K562 (cell line): ENCODE results near the gene MEST. TPM values are rescaled to one million over a fixed set of nuclear protein-coding genes. Genes with fewer than 3 reads are reported as not detected.

Experiments used
- ATF1 ChIP-seq, 2 experiments: fragments of 450-650 bp in 1 of 2; IDR thresholded peaks; 2 replicates each; pipeline ENCODE4 v1.6.1; 2016; ENCODE audit warnings: missing compliant biosample characterization in 1 of 2, missing genetic modification characterization in 1 of 2
- CBFA2T3 ChIP-seq: fragments of 450-650 bp; IDR thresholded peaks from 2 replicates; pipeline ENCODE4 v1.6.1; 2017
- CHAMP1 ChIP-seq: fragments of 450-650 bp; IDR thresholded peaks from 2 replicates; pipeline ENCODE4 v1.6.1; 2016; ENCODE audit warnings: mild to moderate bottlenecking
- CTBP1 ChIP-seq: fragments of 450-650 bp; IDR thresholded peaks from 2 replicates; pipeline ENCODE4 v1.6.1; 2016; ENCODE audit warnings: borderline replicate concordance
- CXXC5 ChIP-seq: fragments of 250-450 bp; sonication (Bioruptor Pico); IDR thresholded peaks from 2 replicates; pipeline ENCODE4 v1.8.0; 2022; ENCODE audit warnings: inconsistent platforms, mild to moderate bottlenecking, moderate library complexity
- E2F8 ChIP-seq: fragments of 450-650 bp; IDR thresholded peaks from 2 replicates; pipeline ENCODE4 v1.7.1; 2018; ENCODE audit warnings: mild to moderate bottlenecking, low read depth; ENCODE audit not compliant: partially characterized antibody
- ELF4 ChIP-seq: fragments of 450-650 bp; formaldehyde crosslinking; IDR thresholded peaks from 2 replicates; pipeline ENCODE4 v1.4.0; 2022; ENCODE audit warnings: missing genetic modification characterization
- FOXA3 ChIP-seq, 2 experiments: fragments of 450-650 bp in 1 of 2; sonication (generic) in 1 of 2; formaldehyde crosslinking; IDR thresholded peaks in 1 of 2; conservative IDR thresholded peaks in 1 of 2; 2 replicates each; pipeline versions ENCODE4 v1.4.0 to v1.8.0; 2020 to 2022; ENCODE audit warnings: mild to moderate bottlenecking in 2 of 2, missing genetic modification reagents in 1 of 2
- HDAC1 ChIP-seq, 2 experiments: fragments of 450-650 bp; IDR thresholded peaks; 2 replicates each; pipeline ENCODE4 v1.6.1; 2016 to 2017; ENCODE audit warnings: inconsistent platforms in 1 of 2, mild to moderate bottlenecking in 1 of 2, moderate library complexity in 1 of 2
- HDAC3 ChIP-seq: fragments of 450-650 bp; IDR thresholded peaks from 2 replicates; pipeline ENCODE4 v1.6.1; 2018; ENCODE audit warnings: borderline replicate concordance, mild to moderate bottlenecking, moderate library complexity; ENCODE audit not compliant: partially characterized antibody
- JUND ChIP-seq, 2 experiments: IDR thresholded peaks; 2 replicates in 1 of 2; 3 replicates in 1 of 2; pipeline ENCODE4 v1.6.1; 2011; ENCODE audit warnings: borderline replicate concordance in 2 of 2, low read depth in 2 of 2, low read length in 2 of 2, improper control_type of control experiment in 1 of 2, missing biosample characterization in 1 of 2, missing genetic modification characterization in 1 of 2, missing genetic modification reagents in 1 of 2
- KLF16 ChIP-seq: IDR thresholded peaks from 2 replicates; pipeline ENCODE4 v1.6.1; 2016; ENCODE audit warnings: antibody characterized with exemption
- MAFF ChIP-seq: IDR thresholded peaks from 2 replicates; pipeline ENCODE4 v1.6.1; 2012; ENCODE audit warnings: low read length, improper control_type of control experiment
- MEF2D ChIP-seq: conservative IDR thresholded peaks from 2 replicates; pipeline ENCODE4 v1.6.1; 2016; ENCODE audit warnings: low read depth, missing genetic modification characterization, missing compliant biosample characterization
- MITF ChIP-seq: IDR thresholded peaks from 2 replicates; pipeline ENCODE4 v1.6.1; 2014; ENCODE audit warnings: antibody characterized with exemption
- PHF21A ChIP-seq: fragments of 450-650 bp; IDR thresholded peaks from 2 replicates; pipeline ENCODE4 v1.6.1; 2017; ENCODE audit warnings: low read depth, borderline replicate concordance
- RBM34 ChIP-seq: fragments of 200-400 bp; formaldehyde crosslinking; IDR thresholded peaks from 2 replicates; pipeline ENCODE4 v1.6.1; 2018; ENCODE audit warnings: low read length, borderline replicate concordance; ENCODE audit not compliant: insufficient read depth
- TCF3 ChIP-seq: sonication (generic); formaldehyde crosslinking; IDR thresholded peaks from 2 replicates; pipeline ENCODE4 v1.4.0; 2020; ENCODE audit warnings: mild to moderate bottlenecking, missing genetic modification reagents
- THAP7 ChIP-seq: fragments of 250-450 bp; sonication (Bioruptor Pico); IDR thresholded peaks from 2 replicates; pipeline ENCODE4 v1.5.0; 2021
- U2AF1 ChIP-seq: fragments of 200-400 bp; formaldehyde crosslinking; optimal IDR thresholded peaks from 2 replicates; pipeline ENCODE3; 2017; ENCODE audit warnings: mild to moderate bottlenecking, low read depth, low read length, moderate library complexity
- ZFP36 ChIP-seq: fragments of 150-350 bp; IDR thresholded peaks from 2 replicates; pipeline ENCODE4 v1.6.1; 2018; ENCODE audit warnings: low read length, low read depth; ENCODE audit not compliant: partially characterized antibody
- polyA plus RNA-seq, 8 experiments: library from polyadenylated mRNA; depleted of rRNA in 4 of 8; stranded (reverse) in 5 of 8; unstranded in 3 of 8; fragments of >200 nt; fragmentation: Nextera tagmentation in 2 of 8; fragmentation: Illumina TruSeq in 1 of 8; extraction: Ambion mirVana in 2 of 8; extraction: Trizol in 1 of 8; gene quantifications; 2 replicates each; pipeline versions ENCODE4 v1.2.1 to v1.2.3, GENCODE V29; 2011 to 2014; ENCODE audit warnings: inconsistent platforms in 1 of 8, missing spikeins in 1 of 8
- total RNA-seq, 7 experiments: library from RNA; depleted of rRNA in 6 of 7; stranded (reverse); fragments of >200 nt in 6 of 7; fragmentation: Illumina TruSeq in 2 of 7; extraction: Trizol in 2 of 7; gene quantifications; 2 replicates each; pipeline versions ENCODE4 v1.2.1 to v1.2.3, GENCODE V29; 2011 to 2021; ENCODE audit warnings: low replicate concordance in 1 of 7

The MEST gene
- total and polyA plus RNA-seq, 9 of the 15 experiments (the other 6 are each of a cell fraction or from before 2014, with no cell fraction given) = 0.04 to 0.74 (median 0.36) TPM; not detected in 1

- TF ChIP-seq MEF2D (0 out of 2 replicates have a peak, but pooled peaks have one; percentile 66), KLF16 (peak; percentile 81), E2F8 (peak; percentile 40), MITF (peak; percentile 57; the same call in 1 of the 2 replicates), FOXA3 (CRISPR knock-in tag; conservative IDR thresholded peaks at IDR 0.05 in 1 of 2, IDR thresholded peaks at IDR 0.05 in 1 of 2) (peak; percentile 98 to 99), U2AF1 (no peak), PHF21A (no peak), HDAC3 (peak; percentile 76), MAFF (no peak; the same call in 1 of the 2 replicates), CXXC5 (peak; percentile 34), ATF1 (CRISPR knock-in tag; IDR thresholded peaks at IDR 0.05) (no peak), ATF1 (tag; IDR thresholded peaks at IDR 0.05) (0 out of 2 replicates have a peak, but pooled peaks have one; percentile 32), CBFA2T3 (peak; percentile 91), JUND (IDR thresholded peaks at IDR 0.05; ENCODE audit: borderline replicate concordance, low read depth, low read length) (peak; percentile 51; the same call in 1 of the 2 replicates), JUND (tag; IDR thresholded peaks at IDR 0.05; ENCODE audit: borderline replicate concordance, low read depth, low read length) (peak; percentile 66; the same call in 1 of the 3 replicates), CTBP1 (peak; percentile 63; the same call in 1 of the 2 replicates), THAP7 (no peak), CHAMP1 (peak; percentile 66; the same call in 1 of the 2 replicates), HDAC1 (IDR thresholded peaks at IDR 0.05) (peak in 1 of 2 experiments; percentile 95; a peak in 2 of 4 replicates), TCF3 (CRISPR knock-in tag) (peak; percentile 94), RBM34 (no peak), ZFP36 (peak; percentile 34), ELF4 (CRISPR knock-in tag) (0 out of 2 replicates have a peak, but pooled peaks have one; percentile 59)
These were observed 2.6 kb downstream of the MEST start (continued) for GRCh38 chr7:130494431-130494858.
